Endodermal cell (in vitro differentiated cells): ENCODE results near the gene EYS. TPM values are rescaled to one million over a fixed set of nuclear protein-coding genes. Genes with fewer than 3 reads are reported as not detected.

Source experiments
- DNase-seq: peaks from one replicate; pipeline ENCODE4 v3.0.0-alpha.2; 2017
- H3K27ac ChIP-seq: 2 replicates; pipeline ENCODE4 v1.5.1; 2013; ENCODE audit warnings: mild to moderate bottlenecking, low read depth, low read length, moderate library complexity
- H3K27me3 ChIP-seq: 2 replicates; pipeline ENCODE4 v1.6.1; 2013; ENCODE audit warnings: mild to moderate bottlenecking, low read length, moderate library complexity; ENCODE audit not compliant: insufficient read depth, control insufficient read depth, poor library complexity, severe bottlenecking
- H3K36me3 ChIP-seq: 2 replicates; pipeline ENCODE4 v1.7.0; 2013; ENCODE audit warnings: mild to moderate bottlenecking, low read length, moderate library complexity; ENCODE audit not compliant: control insufficient read depth, insufficient read depth
- H3K4me1 ChIP-seq: one replicate; pipeline ENCODE4 v1.7.0; 2013; ENCODE audit warnings: low read length; ENCODE audit not compliant: control insufficient read depth, insufficient read depth
- H3K4me3 ChIP-seq: 2 replicates; pipeline ENCODE4 v1.5.1; 2013; ENCODE audit warnings: mild to moderate bottlenecking, low read length, moderate library complexity
- H3K9ac ChIP-seq: 2 replicates; pipeline ENCODE4 v1.6.1; 2013; ENCODE audit warnings: mild to moderate bottlenecking, low read length, moderate library complexity; ENCODE audit not compliant: poor library complexity, severe bottlenecking; ENCODE audit errors: extremely low read depth
- H3K9me3 ChIP-seq: 2 replicates; pipeline ENCODE4 v1.6.1; 2013; ENCODE audit warnings: mild to moderate bottlenecking, low read length, moderate library complexity; ENCODE audit not compliant: control insufficient read depth
- H3K27ac Mint-ChIP-seq: 2 replicates; pipeline ENCODE4 v1.8.0; 2020; ENCODE audit warnings: mixed read lengths
- H3K27me3 Mint-ChIP-seq: 2 replicates; pipeline ENCODE4 v1.8.0; 2021; ENCODE audit warnings: mild to moderate bottlenecking, mixed read lengths; ENCODE audit not compliant: insufficient read depth
- H3K36me3 Mint-ChIP-seq: 2 replicates; pipeline ENCODE4 v1.8.0; 2020; ENCODE audit warnings: low read depth, mixed read lengths
- H3K4me1 Mint-ChIP-seq: 2 replicates; pipeline ENCODE4 v1.8.0; 2020; ENCODE audit warnings: mixed read lengths
- H3K4me3 Mint-ChIP-seq: 2 replicates; pipeline ENCODE4 v1.8.0; 2020; ENCODE audit warnings: mild to moderate bottlenecking, moderate library complexity, mixed read lengths
- H3K9me3 Mint-ChIP-seq: 2 replicates; pipeline ENCODE4 v1.8.0; 2020; ENCODE audit warnings: mild to moderate bottlenecking, mixed read lengths
- WGBS, 2 experiments: methylation state at CpG; one replicate each; pipeline versions ENCODE4 v1.1.5 to v1.1.7; 2013; ENCODE audit warnings: missing lambda C conversion rate in 2 of 2, mixed read lengths in 1 of 2; ENCODE audit not compliant: insufficient coverage in 1 of 2, insufficient read length in 1 of 2; 5-methylcytosine and 5-hydroxymethylcytosine counted together
- total RNA-seq, 2 donors: library from RNA; stranded (reverse); fragmentation: NEBNext Ultra II Directional in 1 of 2; extraction: Animal tissue kit (Norgen Biotek cat#: 25700) in 1 of 2; gene quantifications; 2 replicates in 1 of 2; 3 replicates in 1 of 2; pipeline ENCODE4 v1.2.1, GENCODE V29; 2021
- TF ChIP-seq, protein P1 (sequence below): fragments of 200-600 bp; sonication (generic); conservative IDR thresholded peaks from 2 replicates; pipeline ENCODE4 v1.5.0; 2021; ENCODE audit warnings: antibody characterized with exemption, mild to moderate bottlenecking

EYS gene
- total RNA-seq, 2 donors from 2014 or later: 0.31 to 0.70 TPM

DNA sequence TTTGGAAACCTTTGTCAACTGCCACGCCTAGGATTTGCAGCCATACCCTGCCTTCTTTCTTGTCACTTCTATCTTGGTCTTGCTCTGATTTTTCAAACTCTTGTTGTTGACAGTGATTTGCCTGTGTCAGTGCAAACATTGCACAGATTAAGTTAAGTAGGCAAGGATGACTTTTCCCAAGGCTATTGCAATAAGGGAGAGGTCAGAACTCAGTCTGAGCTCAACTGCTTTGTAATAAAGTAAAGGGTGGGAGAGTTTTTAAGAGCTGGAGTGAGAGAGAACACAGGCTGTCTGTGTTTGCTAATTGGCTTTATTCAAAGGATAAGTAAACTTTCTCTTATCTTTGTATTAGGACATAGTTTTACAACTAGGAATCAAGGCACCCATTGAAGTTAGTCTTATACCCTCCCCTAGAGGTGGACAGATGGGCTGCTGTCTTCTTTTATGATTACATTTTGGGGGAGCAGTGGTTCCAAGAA, 1622.8 kb downstream of the EYS start:
- no peak for DNase-seq
- Histone ChIP-seq H3K4me1 (peaks cover 7% of the 10 kb centered on the region), H3K9me3 (no peaks in the 10 kb centered on the region), H3K27ac (no peak overlapping the region), H3K36me3 (no peaks in the 10 kb centered on the region), H3K9ac (no peak overlapping the region), H3K4me3 (no peak overlapping the region), H3K27me3 (no peaks in the 10 kb centered on the region)
- H3K27me3 Mint-ChIP-seq: peaks cover 2% of the 10 kb centered on the region
- H3K36me3 Mint-ChIP-seq: no peaks in the 10 kb centered on the region
- 82 to 100% methylated on average over 1 of the region's 1 CpG for WGBS, 2 experiments
- TF ChIP-seq, protein P1, sequence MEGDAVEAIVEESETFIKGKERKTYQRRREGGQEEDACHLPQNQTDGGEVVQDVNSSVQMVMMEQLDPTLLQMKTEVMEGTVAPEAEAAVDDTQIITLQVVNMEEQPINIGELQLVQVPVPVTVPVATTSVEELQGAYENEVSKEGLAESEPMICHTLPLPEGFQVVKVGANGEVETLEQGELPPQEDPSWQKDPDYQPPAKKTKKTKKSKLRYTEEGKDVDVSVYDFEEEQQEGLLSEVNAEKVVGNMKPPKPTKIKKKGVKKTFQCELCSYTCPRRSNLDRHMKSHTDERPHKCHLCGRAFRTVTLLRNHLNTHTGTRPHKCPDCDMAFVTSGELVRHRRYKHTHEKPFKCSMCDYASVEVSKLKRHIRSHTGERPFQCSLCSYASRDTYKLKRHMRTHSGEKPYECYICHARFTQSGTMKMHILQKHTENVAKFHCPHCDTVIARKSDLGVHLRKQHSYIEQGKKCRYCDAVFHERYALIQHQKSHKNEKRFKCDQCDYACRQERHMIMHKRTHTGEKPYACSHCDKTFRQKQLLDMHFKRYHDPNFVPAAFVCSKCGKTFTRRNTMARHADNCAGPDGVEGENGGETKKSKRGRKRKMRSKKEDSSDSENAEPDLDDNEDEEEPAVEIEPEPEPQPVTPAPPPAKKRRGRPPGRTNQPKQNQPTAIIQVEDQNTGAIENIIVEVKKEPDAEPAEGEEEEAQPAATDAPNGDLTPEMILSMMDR: peak; percentile 11
- peaks cover 9% of the 10 kb centered on the region for H3K4me1 Mint-ChIP-seq
- no peak overlapping the region for H3K4me3 Mint-ChIP-seq
- no peaks in the 10 kb centered on the region for H3K9me3 Mint-ChIP-seq
- no peak overlapping the region for H3K27ac Mint-ChIP-seq

DNA sequence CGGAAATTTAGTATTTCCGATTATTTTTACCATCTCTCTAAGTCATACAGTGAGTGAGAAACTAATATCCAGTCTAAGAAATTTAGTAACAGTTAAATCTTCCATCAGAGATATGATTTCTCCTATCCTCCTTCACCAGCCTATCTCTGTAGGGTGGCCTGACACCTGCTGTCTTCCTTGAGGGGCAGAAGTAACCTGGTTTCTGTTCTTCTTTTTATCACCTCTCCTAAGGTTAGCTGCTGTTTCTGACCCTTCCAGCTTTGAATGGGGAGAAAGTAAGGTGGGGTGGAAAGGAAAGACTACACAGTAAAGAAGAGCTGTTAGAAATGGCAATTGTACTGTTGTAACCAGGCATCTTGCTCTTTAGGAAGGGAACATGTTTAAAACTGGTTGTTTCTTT, 1623.8 kb downstream of the EYS start:
- Mint-ChIP-seq H3K4me3 (no peak overlapping the region), H3K4me1 (peaks cover 9% of the 10 kb centered on the region), H3K27ac (no peak overlapping the region), H3K9me3 (no peaks in the 10 kb centered on the region), H3K36me3 (no peaks in the 10 kb centered on the region), H3K27me3 (peaks cover 2% of the 10 kb centered on the region)
- Histone ChIP-seq H3K9ac (no peak overlapping the region), H3K4me1 (peaks cover 7% of the 10 kb centered on the region), H3K27me3 (no peaks in the 10 kb centered on the region), H3K4me3 (no peak overlapping the region), H3K9me3 (no peaks in the 10 kb centered on the region), H3K27ac (no peak overlapping the region), H3K36me3 (no peaks in the 10 kb centered on the region)
- DNase-seq: no peak
- TF ChIP-seq, protein P1: no peak
- 83 to 88% methylated on average over 1 to 2 of the region's 2 CpGs for WGBS, 2 experiments

DNA sequence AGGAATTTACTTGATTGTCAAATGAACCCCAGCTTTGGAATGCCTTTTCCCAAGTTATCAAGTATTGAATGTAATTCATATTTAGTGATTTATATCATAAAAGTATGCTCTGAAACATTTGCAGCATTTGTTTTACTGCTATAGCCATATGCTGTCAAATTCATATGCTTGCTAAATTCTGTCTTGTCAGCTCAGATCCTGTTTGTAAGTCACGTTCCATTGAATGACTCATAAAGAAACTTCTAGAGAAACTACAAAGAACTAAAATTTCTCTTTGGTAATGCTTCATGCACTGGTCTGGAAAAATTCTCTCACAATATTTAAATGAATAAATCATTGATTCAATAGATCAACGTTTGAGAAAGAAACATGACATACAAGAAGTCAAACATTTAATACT, 1625.6 kb downstream of the EYS start:
- H3K9me3 ChIP-seq: no peaks in the 10 kb centered on the region
- Mint-ChIP-seq H3K9me3 (no peaks in the 10 kb centered on the region), H3K36me3 (no peaks in the 10 kb centered on the region), H3K4me3 (no peak overlapping the region), H3K27ac (no peak overlapping the region), H3K27me3 (peaks cover 2% of the 10 kb centered on the region), H3K4me1 (peaks cover 9% of the 10 kb centered on the region)
- H3K9ac ChIP-seq: no peak overlapping the region
- TF ChIP-seq, protein P1: no peak
- 95% methylated on average over 1 of the region's 2 CpGs; no CpG with 5 or more reads in 1 of the 2 experiments for WGBS, 2 experiments
- no peak overlapping the region for H3K27ac ChIP-seq
- DNase-seq: no peak
- no peak overlapping the region for H3K4me3 ChIP-seq
- no peaks in the 10 kb centered on the region for H3K36me3 ChIP-seq
- H3K4me1 ChIP-seq: peaks cover 7% of the 10 kb centered on the region
- no peaks in the 10 kb centered on the region for H3K27me3 ChIP-seq
